ENCODE data around the gene TRIM31.

DNA sequence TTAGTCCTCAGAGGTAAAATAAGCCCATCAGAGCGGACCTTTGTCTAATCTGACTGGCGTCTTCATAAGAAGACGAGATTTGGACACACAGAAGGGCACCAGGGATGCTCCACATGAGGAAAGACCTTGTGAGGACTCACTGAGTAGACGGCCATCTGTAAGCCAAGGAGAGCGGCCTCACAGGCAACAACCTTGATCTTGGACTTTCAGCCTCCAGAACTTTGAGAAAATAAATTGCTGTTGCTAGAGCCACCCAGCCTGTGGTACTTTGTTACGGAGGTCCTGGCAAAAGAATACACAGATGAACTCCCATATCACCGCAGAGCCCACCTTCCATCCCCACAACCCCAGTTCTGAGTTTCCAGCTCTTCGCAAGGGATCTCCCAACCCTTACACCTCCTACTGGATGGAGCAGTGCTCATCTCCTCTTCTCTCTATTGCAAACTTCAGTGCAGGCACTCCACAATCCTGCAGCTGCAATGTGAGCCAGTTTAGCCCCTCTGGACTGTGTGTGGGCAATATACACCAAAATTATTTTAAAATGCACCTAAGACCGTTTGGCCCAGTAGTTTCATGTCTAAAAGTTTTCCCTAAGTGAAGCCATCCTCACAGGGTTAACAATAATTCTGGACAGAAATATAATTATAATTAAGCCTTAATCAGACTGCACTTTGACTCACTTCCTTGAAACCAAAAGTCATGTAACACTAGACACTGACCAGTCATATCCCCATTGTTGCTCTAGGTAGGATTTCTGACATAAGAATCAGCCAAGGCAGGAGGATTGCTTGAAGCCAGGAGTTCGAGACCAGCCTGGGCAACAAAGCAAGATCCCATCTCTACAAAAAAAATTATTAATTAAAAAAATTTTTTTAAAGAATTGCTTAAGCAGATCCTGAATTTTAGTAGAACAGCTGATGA, 8.8 kb upstream of the TRIM31 start:
- TF ChIP-seq EZH2 (IDR thresholded peaks at IDR 0.05; ENCODE audit: borderline replicate concordance, low read depth, low read length, poor library complexity, severe bottlenecking): no peak
- TF ChIP-seq, protein P1, sequence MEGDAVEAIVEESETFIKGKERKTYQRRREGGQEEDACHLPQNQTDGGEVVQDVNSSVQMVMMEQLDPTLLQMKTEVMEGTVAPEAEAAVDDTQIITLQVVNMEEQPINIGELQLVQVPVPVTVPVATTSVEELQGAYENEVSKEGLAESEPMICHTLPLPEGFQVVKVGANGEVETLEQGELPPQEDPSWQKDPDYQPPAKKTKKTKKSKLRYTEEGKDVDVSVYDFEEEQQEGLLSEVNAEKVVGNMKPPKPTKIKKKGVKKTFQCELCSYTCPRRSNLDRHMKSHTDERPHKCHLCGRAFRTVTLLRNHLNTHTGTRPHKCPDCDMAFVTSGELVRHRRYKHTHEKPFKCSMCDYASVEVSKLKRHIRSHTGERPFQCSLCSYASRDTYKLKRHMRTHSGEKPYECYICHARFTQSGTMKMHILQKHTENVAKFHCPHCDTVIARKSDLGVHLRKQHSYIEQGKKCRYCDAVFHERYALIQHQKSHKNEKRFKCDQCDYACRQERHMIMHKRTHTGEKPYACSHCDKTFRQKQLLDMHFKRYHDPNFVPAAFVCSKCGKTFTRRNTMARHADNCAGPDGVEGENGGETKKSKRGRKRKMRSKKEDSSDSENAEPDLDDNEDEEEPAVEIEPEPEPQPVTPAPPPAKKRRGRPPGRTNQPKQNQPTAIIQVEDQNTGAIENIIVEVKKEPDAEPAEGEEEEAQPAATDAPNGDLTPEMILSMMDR (conservative IDR thresholded peaks at IDR 0.05; ENCODE audit: low read depth, low read length): no peak
